Activated B cell treated with CpG ODN at 0.5 μM for 24 hours (primary cell): Measurements from ENCODE around the gene TUBD1. TPM values are rescaled to one million over a fixed set of nuclear protein-coding genes. Genes with fewer than 3 reads are reported as not detected.
A peak's percentile ranks its signal among the peaks of the same experiment; 100 is the strongest.
"Not testable (repeated sequence)": the region's sequence is repeated elsewhere in the genome, so short reads cannot be mapped to it uniquely, and the experiment has no call there.

Source experiments
- ATAC-seq: fragments of 200-7000 bp; cut with Tn5 transposase; one replicate; pipeline ENCODE4 v1.10.0; 2021; ENCODE audit warnings: low read depth, mild to moderate bottlenecking, moderate library complexity
- CTCF ChIA-PET: fragments of 350-600 bp; sonication (Branson Sonifier 250); formaldehyde crosslinking; loops from one replicate; lab custom pipeline; 2021; ENCODE audit warnings: antibody characterized with exemption; lab: Charles Lee
- POLR2A ChIA-PET: fragments of 350-600 bp; sonication (Branson Sonifier 250); formaldehyde crosslinking; loops from one replicate; lab custom pipeline; 2021; ENCODE audit warnings: antibody characterized with exemption; lab: Charles Lee
- DNase-seq: peaks from one replicate; pipeline ENCODE4 v3.0.0; 2022
- H3K27ac Mint-ChIP-seq: one replicate; pipeline ENCODE4 v1.8.0; 2020; ENCODE audit warnings: mixed read lengths
- H3K27me3 Mint-ChIP-seq: one replicate; pipeline ENCODE4 v1.8.0; 2021; ENCODE audit warnings: mixed read lengths
- H3K36me3 Mint-ChIP-seq: one replicate; pipeline ENCODE4 v1.8.0; 2021; ENCODE audit warnings: low read depth, mixed read lengths
- H3K4me1 Mint-ChIP-seq: one replicate; pipeline ENCODE4 v1.8.0; 2021; ENCODE audit warnings: mixed read lengths
- H3K4me3 Mint-ChIP-seq: one replicate; pipeline ENCODE4 v1.8.0; 2020; ENCODE audit warnings: mild to moderate bottlenecking, mixed read lengths
- H3K9me3 Mint-ChIP-seq: one replicate; pipeline ENCODE4 v1.8.0; 2020; ENCODE audit warnings: mixed read lengths
- CTCF ChIP-seq: fragments of 200-600 bp; IDR thresholded peaks from one replicate; pipeline ENCODE4 v1.8.0; 2022; ENCODE audit warnings: antibody characterized with exemption, mild to moderate bottlenecking
- intact Hi-C: fragments of 100-400 bp; cut with micrococcal nuclease; formaldehyde crosslinking; loops from one replicate; pipeline ENCODE4 v1.15.1; 2024
- total RNA-seq: library from RNA; stranded (reverse); gene quantifications from 2 replicates; pipeline ENCODE4 v1.2.3, GENCODE V29; 2022

TUBD1 gene
- total RNA-seq, 1 donor from 2014 or later, result 15.1 TPM

GRCh38 chr17:59853168-59853918 lies 39.4 kb downstream of the TUBD1 start:
- DNase-seq, result no peak
- CTCF ChIA-PET, result interaction anchor here (1.0 to 2.0 kb wide), 7 partner anchors 15 to 91 kb away, joined by 3 to 16 read pairs (median 3); no protein-coding TSS in a partner anchor
- intact Hi-C loops, result loop anchor here (1.0 to 2.0 kb wide), 2 partner anchors 15 to 67 kb away; no protein-coding TSS in a partner anchor
- H3K9me3 Mint-ChIP-seq, result no peaks in the 10 kb centered on the region
- H3K4me1 Mint-ChIP-seq, result peaks cover 25% of the 10 kb centered on the region
- H3K36me3 Mint-ChIP-seq, result peaks cover 3% of the 10 kb centered on the region
- H3K27me3 Mint-ChIP-seq, result no peaks in the 10 kb centered on the region
- no peak for TF ChIP-seq CTCF
- H3K27ac Mint-ChIP-seq, result peak overlapping the region; percentile 78
- H3K4me3 Mint-ChIP-seq, result no peak overlapping the region
- POLR2A ChIA-PET, result interaction anchor here (0.6 to 1.8 kb wide), 6 partner anchors 64 to 106 kb away, joined by 3 to 21 read pairs (median 5); no protein-coding TSS in a partner anchor
- peak; percentile 78 for ATAC-seq

- not testable (repeated sequence) for H3K27me3 Mint-ChIP-seq, H3K36me3 Mint-ChIP-seq, H3K4me3 Mint-ChIP-seq, H3K9me3 Mint-ChIP-seq, ATAC-seq, DNase-seq
- CTCF ChIA-PET, result interaction anchor here (1.0 to 2.0 kb wide), 6 partner anchors 14 to 90 kb away, joined by 3 to 16 read pairs (median 4); no protein-coding TSS in a partner anchor
- Mint-ChIP-seq H3K27ac (peak overlapping the region; percentile 78), H3K4me1 (peaks cover 29% of the 10 kb centered on the region)
- intact Hi-C loops, result loop anchor here (1.0 to 2.0 kb wide), 2 partner anchors 14 to 67 kb away; no protein-coding TSS in a partner anchor
- POLR2A ChIA-PET, result interaction anchor here (0.8 to 1.8 kb wide), 5 partner anchors 63 to 105 kb away, joined by 3 to 21 read pairs (median 5); no protein-coding TSS in a partner anchor
These were observed 39.9 kb downstream of the TUBD1 start for GRCh38 chr17:59852847-59853167.

GRCh38 chr17:59851439-59852375 lies 41.0 kb downstream of the TUBD1 start:
- ChIA-PET POLR2A (interaction anchor here (0.6 to 1.7 kb wide), 4 partner anchors 65 to 499 kb away, joined by 3 to 21 read pairs (median 4); no protein-coding TSS in a partner anchor), CTCF (interaction anchor here (1.6 to 7.3 kb wide), 3 partner anchors 8 to 98 kb away, joined by 8 to 53 read pairs (median 8); no protein-coding TSS in a partner anchor)
- Mint-ChIP-seq H3K27me3 (no peaks in the 10 kb centered on the region), H3K4me3 (no peak overlapping the region), H3K27ac (peak overlapping the region; percentile 50), H3K4me1 (peaks cover 39% of the 10 kb centered on the region), H3K36me3 (no peaks in the 10 kb centered on the region), H3K9me3 (no peaks in the 10 kb centered on the region)
- DNase-seq, result no peak
- TF ChIP-seq CTCF, result no peak
- no peak for ATAC-seq
- intact Hi-C loops, result loop anchor here (2.0 kb wide), 1 partner anchor 13 kb away; no protein-coding TSS in a partner anchor

- DNase-seq, H3K27me3 Mint-ChIP-seq, H3K27ac Mint-ChIP-seq, H3K9me3 Mint-ChIP-seq, intact Hi-C loops, ATAC-seq, H3K36me3 Mint-ChIP-seq, H3K4me3 Mint-ChIP-seq: not testable (repeated sequence)
- peaks cover 50% of the 10 kb centered on the region for H3K4me1 Mint-ChIP-seq
- ChIA-PET CTCF (interaction anchor here (1.1 to 7.3 kb wide), 4 partner anchors 9 to 97 kb away, joined by 3 to 53 read pairs (median 10); no protein-coding TSS in a partner anchor), POLR2A (interaction anchor here (0.6 to 6.2 kb wide), 5 partner anchors 64 to 663 kb away, joined by 3 to 106 read pairs (median 3); no protein-coding TSS in a partner anchor)
These were observed 42.4 kb downstream of the TUBD1 start for GRCh38 chr17:59850311-59850710.

GRCh38 chr17:59848778-59849177 lies 44.0 kb downstream of the TUBD1 start:
- intact Hi-C loops, result no loop called here
- H3K9me3 Mint-ChIP-seq, result no peaks in the 10 kb centered on the region
- no peaks in the 10 kb centered on the region for H3K27me3 Mint-ChIP-seq
- CTCF ChIA-PET, result interaction anchor here (0.8 to 7.3 kb wide), 6 partner anchors 9 to 104 kb away, joined by 3 to 53 read pairs (median 8); no protein-coding TSS in a partner anchor
- DNase-seq, result peak; percentile 40
- H3K4me3 Mint-ChIP-seq, result peak overlapping the region; percentile 73
- peak; percentile 57 for ATAC-seq
- peak overlapping the region; percentile 92 for H3K27ac Mint-ChIP-seq
- peaks cover 63% of the 10 kb centered on the region for H3K4me1 Mint-ChIP-seq
- POLR2A ChIA-PET, result interaction anchor here (0.5 to 6.2 kb wide), 7 partner anchors 62 to 191 kb away, joined by 3 to 106 read pairs (median 5); partner anchors contain the start of genes PTRH2 and VMP1
- no peaks in the 10 kb centered on the region for H3K36me3 Mint-ChIP-seq
- no peak for TF ChIP-seq CTCF
